HFFc6 (cell line): Measurements from ENCODE around the gene SLC12A8. TPM values are rescaled to one million over a fixed set of nuclear protein-coding genes. Genes with fewer than 3 reads are reported as not detected.

ENCODE experiments used
- DNase-seq: peaks from one replicate; pipeline ENCODE4 v3.0.0-alpha.2; 2018
- H3K27ac Mint-ChIP-seq: 2 replicates; pipeline ENCODE4 v1.8.0; 2020; ENCODE audit warnings: mild to moderate bottlenecking, mixed read lengths
- H3K27me3 Mint-ChIP-seq: 2 replicates; pipeline ENCODE4 v1.8.0; 2021; ENCODE audit warnings: mild to moderate bottlenecking, moderate library complexity, mixed read lengths; ENCODE audit not compliant: insufficient read depth
- H3K36me3 Mint-ChIP-seq: 2 replicates; pipeline ENCODE4 v1.8.0; 2021; ENCODE audit warnings: low read depth, mixed read lengths
- H3K4me1 Mint-ChIP-seq: 2 replicates; pipeline ENCODE4 v1.8.0; 2020; ENCODE audit warnings: low read depth, mixed read lengths
- H3K4me3 Mint-ChIP-seq: 2 replicates; pipeline ENCODE4 v1.8.0; 2020; ENCODE audit warnings: mild to moderate bottlenecking, moderate library complexity, mixed read lengths
- H3K9me3 Mint-ChIP-seq: 2 replicates; pipeline ENCODE4 v1.8.0; 2020; ENCODE audit warnings: mild to moderate bottlenecking, mixed read lengths
- total RNA-seq, 6 experiments: library from RNA; stranded (reverse); fragmentation: NEBNext Ultra II Directional; extraction: Animal tissue kit (Norgen Biotek cat#: 25700); gene quantifications; 2 replicates in 1 of 6; 3 replicates in 5 of 6; pipeline ENCODE4 v1.2.3, GENCODE V29; 2021
- TF ChIP-seq, protein P1 (sequence below): fragments of 200-600 bp; sonication (generic); IDR thresholded peaks from 2 replicates; pipeline ENCODE4 v1.5.0; 2021; ENCODE audit warnings: antibody characterized with exemption, mild to moderate bottlenecking

The SLC12A8 gene
- total RNA-seq, 6 experiments from 2014 or later, result 1.8 to 4.6 (median 3.7) TPM

DNA sequence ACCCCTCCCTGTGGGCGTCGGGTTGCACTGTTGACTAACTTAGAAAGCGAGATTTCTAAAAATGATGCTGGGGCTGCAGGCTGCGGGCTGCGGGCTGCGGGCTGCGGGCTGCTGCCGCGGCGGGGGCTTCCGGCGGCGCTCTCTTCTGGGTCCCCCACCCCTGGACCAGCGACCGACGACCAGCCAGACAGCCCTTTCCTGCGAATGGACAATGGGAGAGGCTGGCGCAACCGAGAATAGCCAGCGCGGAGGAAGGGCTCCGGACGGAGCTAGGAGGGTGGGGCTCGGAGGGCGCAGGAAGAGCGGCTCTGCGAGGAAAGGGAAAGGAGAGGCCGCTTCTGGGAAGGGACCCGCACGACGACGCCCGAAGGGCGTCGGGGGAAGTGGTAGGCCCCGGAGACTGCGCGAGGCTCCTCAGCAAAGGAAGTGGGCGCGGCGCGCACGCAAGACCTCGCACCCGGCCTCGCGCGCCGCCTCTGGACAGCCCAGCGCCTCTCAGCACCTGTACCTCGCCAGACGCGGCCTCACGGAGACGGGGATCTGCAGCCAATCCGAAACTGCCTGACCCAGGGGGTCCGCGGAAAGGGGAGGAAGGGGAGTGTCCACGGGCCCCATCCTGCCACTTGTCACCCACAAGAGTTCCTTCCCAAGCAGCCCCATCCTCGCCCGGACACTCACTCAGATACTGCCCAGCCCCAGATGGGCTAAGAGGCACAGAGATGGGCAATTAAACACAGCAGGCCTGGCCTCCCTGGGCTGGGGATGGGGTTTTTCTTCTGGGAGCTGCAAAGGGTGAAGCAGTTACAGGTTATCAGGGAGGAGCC is 70.7 kb downstream of the SLC12A8 start:
- TF ChIP-seq, protein P1, sequence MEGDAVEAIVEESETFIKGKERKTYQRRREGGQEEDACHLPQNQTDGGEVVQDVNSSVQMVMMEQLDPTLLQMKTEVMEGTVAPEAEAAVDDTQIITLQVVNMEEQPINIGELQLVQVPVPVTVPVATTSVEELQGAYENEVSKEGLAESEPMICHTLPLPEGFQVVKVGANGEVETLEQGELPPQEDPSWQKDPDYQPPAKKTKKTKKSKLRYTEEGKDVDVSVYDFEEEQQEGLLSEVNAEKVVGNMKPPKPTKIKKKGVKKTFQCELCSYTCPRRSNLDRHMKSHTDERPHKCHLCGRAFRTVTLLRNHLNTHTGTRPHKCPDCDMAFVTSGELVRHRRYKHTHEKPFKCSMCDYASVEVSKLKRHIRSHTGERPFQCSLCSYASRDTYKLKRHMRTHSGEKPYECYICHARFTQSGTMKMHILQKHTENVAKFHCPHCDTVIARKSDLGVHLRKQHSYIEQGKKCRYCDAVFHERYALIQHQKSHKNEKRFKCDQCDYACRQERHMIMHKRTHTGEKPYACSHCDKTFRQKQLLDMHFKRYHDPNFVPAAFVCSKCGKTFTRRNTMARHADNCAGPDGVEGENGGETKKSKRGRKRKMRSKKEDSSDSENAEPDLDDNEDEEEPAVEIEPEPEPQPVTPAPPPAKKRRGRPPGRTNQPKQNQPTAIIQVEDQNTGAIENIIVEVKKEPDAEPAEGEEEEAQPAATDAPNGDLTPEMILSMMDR, result no peak
- Mint-ChIP-seq H3K9me3 (no peaks in the 10 kb centered on the region), H3K4me1 (peaks cover 62% of the 10 kb centered on the region), H3K27me3 (no peaks in the 10 kb centered on the region; the same call in 1 of the 2 replicates), H3K36me3 (no peaks in the 10 kb centered on the region), H3K4me3 (peak overlapping the region; percentile 56; the same call in 1 of the 2 replicates), H3K27ac (no peak overlapping the region)
- DNase-seq, result no peak

DNA sequence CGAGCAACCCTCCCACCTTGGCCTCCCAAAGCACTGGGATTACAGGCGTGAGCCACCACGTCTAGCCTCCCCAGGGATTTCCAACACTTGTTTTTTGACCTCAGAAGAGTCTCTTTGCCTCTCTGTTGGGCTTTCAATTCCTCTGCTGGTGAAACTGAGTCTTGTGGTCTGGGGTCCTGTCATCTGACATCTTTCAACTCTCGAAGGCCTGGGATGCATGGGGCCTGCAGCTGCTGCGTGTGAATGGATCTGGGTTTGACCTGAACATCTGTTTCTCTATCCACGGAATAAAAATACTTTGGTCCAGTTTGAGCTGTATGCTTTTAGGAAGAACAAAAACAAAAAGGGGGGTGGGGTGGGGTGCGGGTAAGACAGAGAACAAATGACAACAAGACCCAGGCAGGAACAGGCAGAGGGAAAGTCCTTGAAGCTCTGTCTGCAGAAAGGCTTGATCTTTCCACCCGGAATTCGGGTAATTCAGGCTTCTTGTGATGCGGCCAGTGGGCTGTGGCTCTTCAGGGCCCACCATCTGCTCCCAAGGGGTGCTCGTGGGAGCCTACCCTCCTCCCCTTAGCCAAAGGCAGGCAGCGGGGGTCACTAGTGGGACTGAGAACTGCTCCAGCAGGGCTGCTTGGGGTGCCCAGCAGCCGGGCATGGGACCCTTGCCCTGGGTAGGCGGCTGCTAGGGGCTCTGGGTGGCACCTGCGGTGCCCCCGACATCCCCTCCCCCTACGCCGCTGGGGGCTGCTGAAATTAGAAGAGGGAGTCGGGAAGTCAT is 71.5 kb downstream of the SLC12A8 start:
- peaks cover 4% of the 10 kb centered on the region; the same call in 1 of the 2 replicates for H3K36me3 Mint-ChIP-seq
- peak overlapping the region; percentile 87 for H3K27ac Mint-ChIP-seq
- peaks cover 70% of the 10 kb centered on the region for H3K4me1 Mint-ChIP-seq
- H3K9me3 Mint-ChIP-seq, result no peaks in the 10 kb centered on the region
- H3K27me3 Mint-ChIP-seq, result no peaks in the 10 kb centered on the region; the same call in 1 of the 2 replicates
- no peak for DNase-seq
- TF ChIP-seq, protein P1, result no peak
- peak overlapping the region; percentile 56 for H3K4me3 Mint-ChIP-seq

DNA sequence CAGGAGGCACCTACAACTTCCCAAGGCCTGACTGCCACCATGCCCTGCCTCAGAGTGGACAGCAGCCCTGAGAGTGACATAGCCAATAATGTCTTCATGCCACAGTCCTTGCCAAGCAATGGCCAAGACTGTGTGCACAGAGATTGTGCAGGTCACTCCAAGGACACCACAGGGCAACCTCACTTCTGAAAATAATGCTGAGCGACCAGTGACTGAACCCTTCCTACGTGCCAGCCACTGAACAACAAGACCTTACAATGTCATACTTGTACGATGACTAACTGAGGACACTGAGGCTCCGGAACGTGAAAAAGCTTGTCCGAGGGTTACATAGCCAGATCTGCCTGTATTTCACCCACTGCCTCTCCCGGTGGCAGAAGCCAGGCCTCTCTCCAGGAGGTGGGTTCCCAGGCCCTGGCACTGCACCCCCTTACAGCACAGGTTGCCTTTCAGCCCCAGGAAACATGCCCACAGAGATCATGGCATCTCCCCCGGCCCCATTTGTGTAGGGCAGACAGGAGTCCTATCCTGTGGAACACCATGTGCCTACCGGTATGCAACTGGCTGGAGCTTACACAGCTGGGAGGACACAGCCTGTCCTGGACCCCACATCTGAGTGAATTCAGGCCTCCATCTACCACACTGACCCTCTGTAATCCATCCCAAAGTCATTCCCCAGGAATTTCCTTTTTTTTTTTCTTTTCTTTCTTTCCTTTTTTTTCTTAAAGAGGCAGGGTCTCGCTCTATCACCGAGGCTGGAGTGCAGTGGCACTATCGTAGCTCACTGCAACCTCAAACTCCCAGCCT is 72.3 kb downstream of the SLC12A8 start:
- Mint-ChIP-seq H3K4me3 (peak overlapping the region; percentile 46), H3K27ac (peak overlapping the region; percentile 87), H3K27me3 (no peaks in the 10 kb centered on the region; the same call in 1 of the 2 replicates), H3K9me3 (no peaks in the 10 kb centered on the region), H3K36me3 (peaks cover 4% of the 10 kb centered on the region; the same call in 1 of the 2 replicates), H3K4me1 (peaks cover 70% of the 10 kb centered on the region)
- DNase-seq, result peak; percentile 71
- TF ChIP-seq, protein P1, result no peak

DNA sequence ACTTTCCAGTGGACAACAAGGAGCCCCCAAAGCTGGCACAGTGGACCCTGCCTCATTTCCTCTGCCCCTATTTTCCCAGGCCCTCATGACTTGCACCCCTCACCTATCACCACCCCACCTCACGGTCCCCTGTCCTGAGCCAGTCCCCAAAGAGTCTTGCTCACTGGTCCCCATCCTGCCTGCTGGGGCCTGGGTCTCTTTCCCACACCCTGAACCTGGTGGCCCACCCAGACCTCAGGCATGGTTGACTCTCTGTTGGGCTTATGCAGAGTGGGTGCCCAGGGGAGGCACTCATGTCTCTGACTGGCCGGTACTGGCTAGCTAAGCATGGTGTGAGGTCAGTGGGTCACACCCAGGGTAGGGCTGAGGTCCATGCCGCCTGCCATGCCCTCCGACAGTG is 73.2 kb downstream of the SLC12A8 start:
- H3K27me3 Mint-ChIP-seq, result no peaks in the 10 kb centered on the region; the same call in 1 of the 2 replicates
- H3K4me3 Mint-ChIP-seq, result no peak overlapping the region
- TF ChIP-seq, protein P1, result no peak
- no peaks in the 10 kb centered on the region for H3K9me3 Mint-ChIP-seq
- DNase-seq, result no peak
- H3K36me3 Mint-ChIP-seq, result peaks cover 4% of the 10 kb centered on the region; the same call in 1 of the 2 replicates
- H3K27ac Mint-ChIP-seq, result peak overlapping the region; percentile 87
- peaks cover 66% of the 10 kb centered on the region for H3K4me1 Mint-ChIP-seq
